GM18507 (cell line): Measurements from ENCODE around the gene LDHB.
"Not testable (repeated sequence)": the region's sequence is repeated elsewhere in the genome, so short reads cannot be mapped to it uniquely, and the experiment has no call there.

ENCODE experiments used
- DNase-seq: peaks from one replicate; pipeline ENCODE4 v3.0.0; 2011; ENCODE audit warnings: low read depth; ENCODE audit not compliant: insufficient read length; ENCODE audit errors: extremely low spot score
- FAIRE-seq: peaks from 2 replicates; lab custom pipeline; 2011; peaks lifted over from hg19 to GRCh38; lab: Jason Lieb, UNC

LDHB gene

DNA sequence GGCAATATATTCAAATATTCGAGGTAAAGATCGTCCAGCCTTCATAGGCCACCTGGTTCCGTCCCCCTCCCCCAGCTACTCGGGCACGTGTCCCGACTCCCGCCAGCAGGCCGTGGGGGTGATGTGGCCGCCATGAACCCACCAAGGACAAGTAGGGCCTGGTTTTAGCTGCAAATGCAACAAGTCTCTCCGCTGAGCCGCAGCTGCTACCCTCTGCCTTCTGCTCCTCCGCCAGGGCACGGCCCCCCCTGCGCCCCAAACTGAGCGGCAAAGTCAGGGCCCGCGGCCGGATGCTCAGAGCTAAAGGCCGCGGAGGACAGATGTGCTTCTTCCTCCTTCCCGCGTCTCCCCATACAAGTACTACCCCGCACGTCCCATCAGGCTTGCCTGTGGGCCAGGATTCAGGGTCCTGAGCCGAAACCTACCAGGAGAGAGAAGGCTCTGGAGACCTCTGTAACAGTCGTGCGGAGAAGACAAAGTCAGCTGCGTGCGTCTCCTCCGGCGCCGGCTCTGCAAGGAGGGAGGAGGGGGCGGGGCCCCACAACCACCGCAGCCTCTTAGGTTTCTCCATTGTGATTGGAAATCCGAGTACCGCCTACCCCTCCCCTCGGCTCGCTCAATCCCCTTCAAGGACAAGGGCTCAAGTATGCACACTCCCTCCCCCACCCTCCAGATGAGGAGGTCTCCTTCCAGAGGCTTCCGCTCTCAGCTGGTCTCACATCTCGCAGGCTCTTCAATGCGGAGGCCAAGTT lies at the start of gene LDHB:
Gene LDHB (minus strand): TSS at position 517 of the 752 bp plus-strand sequence. CDS start 3,171 bp downstream, outside the sequence.
- FAIRE-seq (peak; percentile 98), DNase-seq (peak; percentile 70)

DNA sequence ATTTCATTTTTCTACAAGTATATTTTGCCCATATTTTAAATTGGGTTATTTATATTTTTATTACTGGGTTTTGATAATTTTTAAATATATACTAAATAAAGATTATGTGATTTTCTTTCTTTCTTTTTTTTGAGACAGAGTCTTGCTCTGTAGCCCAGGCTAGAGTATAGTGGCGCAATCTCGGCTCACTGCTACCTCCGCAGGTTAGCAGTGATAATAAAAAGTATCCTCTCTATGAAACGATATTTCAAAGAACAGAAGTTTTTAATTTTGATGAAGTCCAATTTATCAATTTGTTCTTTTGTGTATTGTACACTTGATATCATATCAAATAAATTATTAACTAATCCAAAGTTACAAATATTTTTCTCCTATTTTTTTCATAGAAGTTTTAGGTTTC lies 47.2 kb upstream of the LDHB start:
- FAIRE-seq (no peak), DNase-seq (no peak)

DNA sequence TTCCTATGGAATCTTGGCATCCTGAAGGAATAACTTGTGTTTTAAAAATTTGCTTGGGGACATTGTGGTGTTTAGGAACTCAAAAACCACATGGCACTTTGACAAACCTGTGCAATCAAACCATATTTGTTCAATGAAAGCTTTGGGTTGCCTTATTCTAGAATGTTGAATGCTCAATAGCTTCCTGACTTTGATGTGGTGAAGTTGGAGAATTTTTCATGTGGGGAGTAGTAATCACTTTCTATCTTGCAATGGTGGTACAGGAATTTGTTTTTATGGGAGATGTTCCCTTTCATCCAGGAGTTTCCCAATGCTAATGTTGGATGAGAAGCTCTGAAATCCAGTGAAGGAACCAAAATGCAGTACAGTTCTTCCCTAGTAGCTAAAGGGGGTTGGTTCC lies 42.2 kb upstream of the LDHB start:
- no peak for DNase-seq
- FAIRE-seq = no peak

DNA sequence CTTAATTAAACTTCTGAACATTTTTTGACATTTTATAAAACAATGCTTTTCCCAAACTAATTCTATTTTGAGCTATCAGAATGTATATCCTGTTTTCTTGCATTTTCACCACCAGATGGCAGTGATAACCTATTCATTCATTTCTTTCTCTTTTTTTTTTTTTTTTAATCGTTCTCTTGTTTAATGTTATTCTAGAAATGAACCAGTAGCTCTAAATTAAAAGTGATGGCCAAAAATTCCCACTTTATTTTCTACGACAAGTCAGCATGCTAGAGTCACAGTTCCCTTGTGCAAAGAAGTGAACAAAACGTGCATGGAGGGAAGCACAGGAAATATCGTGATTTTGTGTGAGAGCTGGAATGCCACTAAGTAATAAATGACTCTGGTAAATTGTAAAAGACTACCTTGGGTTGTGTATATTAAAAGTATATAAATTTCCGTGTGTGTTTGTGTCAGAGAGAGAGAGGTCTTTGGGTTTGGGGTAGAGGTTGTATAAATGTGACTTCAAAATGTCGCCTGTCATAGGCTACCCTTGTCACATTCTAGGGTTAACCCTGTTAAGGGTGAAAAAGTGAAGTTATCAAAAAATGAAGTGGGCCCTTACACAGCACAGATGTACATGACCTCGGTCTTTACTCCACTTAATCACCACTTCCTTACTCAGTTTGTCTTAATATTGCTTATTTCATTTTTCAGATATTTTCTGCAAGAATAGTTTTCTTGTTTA lies 40.4 kb upstream of the LDHB start:
- no peak for FAIRE-seq
- DNase-seq = no peak

DNA sequence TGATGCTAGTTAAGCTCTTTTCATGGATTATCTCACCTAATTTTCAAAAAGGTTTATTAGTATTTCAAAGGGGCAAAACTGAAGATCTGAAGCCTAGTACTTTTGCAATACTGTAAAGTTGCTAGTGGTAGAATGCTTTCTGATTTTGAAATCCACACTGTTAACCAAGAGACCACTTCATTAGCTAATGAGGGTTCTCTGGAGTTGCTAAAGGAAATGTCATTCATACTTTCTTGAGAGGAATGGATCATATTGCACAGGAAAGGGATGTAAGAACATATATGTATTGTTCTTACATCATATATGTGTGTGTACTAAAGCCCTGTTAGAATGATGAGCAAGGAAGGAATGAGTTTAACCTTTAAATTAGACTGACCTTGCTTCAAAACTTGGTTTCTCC lies 39.0 kb upstream of the LDHB start:
- FAIRE-seq (no peak), DNase-seq (no peak)

DNA sequence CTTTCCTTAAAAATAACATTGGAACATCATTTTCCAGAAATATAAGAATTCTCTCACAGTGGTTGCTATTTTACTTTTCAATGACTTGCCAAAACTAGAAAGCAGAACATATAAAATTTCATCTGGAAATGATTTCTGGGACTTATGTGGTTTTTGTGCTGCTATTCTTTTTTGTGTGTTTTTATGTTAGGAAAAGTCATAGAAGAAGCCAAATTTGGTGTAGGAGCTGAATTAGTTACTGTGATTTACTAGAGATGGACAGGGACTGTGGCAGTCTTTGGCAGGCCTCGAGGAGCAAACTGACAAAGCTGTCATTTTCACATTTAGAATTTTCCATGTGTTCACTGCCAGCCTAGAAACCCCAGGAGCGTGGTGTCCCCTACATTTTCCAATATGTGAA lies 38.3 kb upstream of the LDHB start:
- FAIRE-seq = no peak
- DNase-seq = no peak

DNA sequence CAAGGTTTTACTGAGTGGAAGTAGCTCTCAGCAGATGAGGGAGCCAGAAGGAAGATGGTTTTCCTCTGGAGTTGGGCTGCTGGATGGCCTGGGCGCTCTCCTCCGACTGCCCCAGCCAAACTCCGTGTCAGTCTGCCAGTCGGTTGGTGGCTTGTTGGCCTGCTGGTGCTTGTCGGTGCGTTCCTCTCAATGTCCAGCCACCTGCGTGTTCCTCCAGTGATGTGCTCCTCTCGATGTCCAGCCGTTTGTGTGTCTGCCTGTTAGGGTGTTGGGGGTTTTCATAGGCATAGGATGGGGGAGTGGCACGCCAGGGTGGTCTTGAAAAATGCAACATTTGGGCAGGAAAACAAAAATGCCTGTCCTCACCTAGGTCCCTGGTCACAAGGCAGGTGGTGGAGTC lies 37.0 kb upstream of the LDHB start:
- FAIRE-seq (no peak), DNase-seq (no peak)

DNA sequence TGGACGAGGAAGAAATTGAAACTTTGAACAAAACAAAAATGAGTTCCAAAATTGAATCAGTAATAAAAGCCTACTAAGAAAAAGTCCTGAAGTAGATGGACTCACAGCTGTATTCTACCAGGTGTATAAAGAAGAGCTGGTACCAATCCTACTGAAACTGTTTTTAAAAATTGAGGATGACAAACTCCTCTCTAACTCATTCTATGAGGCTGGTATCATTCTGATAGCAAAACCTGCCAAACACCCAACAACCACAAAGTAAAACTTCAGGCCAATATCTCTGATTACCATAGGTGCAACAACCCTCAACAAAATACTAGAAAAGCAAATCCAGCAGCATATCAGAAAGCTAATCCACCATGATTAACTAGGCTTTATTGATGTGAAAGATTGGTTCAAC lies 33.9 kb upstream of the LDHB start:
- no peak for FAIRE-seq
- DNase-seq = no peak

DNA sequence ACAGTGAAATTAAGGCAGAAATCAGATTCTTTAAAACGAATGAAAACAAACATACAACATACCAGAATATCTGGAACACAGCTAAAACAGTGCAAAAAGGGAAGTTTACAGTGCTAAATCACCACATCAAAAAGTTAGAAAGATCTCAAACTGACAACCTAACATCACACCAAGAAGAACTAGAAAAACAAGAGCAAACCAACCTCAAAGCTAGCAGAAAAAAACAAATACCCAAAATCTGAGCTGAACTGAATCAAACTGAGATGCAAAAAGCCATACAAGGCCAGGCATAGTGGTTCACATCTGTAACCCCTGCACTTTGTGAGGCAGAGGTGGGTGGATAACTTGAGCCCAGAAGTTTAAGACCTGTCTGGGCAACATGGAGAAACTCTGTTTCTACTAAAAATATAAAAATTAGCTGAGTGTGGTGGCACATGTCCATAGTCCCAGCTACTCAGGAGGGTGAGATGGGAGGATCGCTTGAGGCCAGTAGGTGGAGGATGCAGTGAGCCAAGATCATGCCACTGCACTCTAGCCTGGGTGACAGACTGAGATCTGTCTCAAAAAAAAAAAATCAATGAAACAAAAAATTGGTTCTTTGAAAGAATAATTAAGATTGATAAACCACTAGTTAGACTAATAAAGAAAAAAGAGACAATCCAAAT lies 33.2 kb upstream of the LDHB start:
- FAIRE-seq = no peak
- DNase-seq = no peak

DNA sequence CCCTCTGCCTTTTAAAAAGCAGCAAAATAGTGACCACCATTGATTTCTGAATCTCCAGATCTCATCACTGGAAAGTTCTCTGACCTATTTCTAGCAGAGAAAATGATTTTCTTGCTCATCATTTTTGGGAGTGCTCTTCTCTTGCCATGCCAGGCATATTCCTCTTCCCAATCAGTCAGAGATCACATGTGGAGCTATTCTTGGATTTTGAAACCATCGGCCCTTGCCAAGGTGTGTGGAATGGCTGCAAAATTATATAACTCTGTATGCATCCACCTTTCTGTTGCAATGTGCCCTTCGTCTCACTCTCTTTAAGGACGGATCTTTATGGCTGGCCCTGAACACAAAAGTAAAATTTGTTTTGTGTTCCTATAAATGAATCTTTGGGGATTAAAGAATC lies 25.5 kb upstream of the LDHB start:
- FAIRE-seq (no peak), DNase-seq (no peak)

DNA sequence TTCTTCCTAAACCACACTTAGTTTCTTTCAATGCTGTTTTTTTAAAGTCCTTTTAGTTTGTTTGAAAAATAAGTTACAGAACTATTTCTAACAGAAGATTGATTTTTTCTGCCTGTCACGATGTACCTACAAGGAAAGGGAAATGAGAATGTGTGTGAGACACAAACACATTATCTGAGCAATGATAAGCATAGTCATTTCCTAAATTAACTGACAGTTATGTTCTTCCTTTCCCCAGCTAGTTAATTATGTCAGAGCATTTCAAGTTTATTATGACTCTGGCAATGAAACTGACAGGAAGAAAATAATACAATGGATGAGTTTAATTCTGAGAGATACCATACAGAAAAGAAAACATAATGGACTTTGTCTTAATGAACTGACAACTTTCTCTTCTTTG lies 21.3 kb upstream of the LDHB start:
- no peak for FAIRE-seq

DNA sequence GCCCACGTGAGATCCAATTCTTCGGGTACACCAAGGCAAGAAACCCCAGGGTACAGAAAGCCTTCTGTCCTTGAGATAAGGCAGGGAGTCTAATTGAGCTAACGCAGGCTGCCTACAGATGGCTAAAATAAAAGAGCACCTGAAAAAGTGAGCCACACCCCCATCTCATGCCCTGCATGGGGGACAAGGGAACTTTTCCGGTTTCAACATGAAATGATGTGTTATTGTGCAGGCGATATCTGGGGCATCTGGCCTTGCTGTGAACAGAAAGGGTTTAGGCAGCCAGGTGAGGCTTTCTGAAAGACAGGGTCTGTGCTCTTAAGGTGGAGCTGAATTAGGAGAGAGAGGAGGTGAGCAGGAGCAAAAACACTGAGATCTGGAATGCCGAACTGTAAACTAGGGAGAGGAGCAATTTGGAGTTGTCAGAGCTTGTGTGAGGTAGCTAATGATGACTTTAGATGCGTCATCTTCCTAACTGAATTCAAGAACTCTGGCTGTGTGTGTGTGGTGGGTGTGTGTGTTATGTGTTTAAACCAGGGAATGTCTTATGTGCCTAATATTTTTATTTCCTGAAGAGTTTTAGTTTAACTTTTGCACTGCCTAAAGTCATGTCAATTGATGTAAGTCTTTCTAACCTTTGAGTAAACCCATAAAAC lies 20.1 kb upstream of the LDHB start:
- no peak for FAIRE-seq

More for the DNA sequence above, 21.3 kb upstream of the LDHB start:
- DNase-seq = no peak

DNA sequence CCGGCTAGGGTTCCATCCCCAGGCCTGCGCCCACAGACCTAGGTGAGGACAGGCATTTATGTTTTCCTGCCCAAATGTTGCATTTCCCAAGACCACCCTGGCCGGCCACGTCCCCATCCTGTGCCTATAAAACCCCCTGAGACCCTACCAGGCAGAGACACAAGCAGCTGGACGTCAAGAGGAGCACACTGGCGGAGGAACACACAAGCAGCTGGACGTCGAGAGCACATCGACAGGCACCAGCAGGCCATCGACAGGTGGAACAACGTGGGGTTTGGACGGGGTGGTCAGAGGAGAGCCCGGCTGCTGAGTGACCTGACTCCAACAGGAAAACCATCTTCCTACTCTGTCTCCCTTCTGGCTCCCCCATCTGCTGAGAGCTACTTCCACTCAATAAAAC lies 19.6 kb upstream of the LDHB start:
- no peak for DNase-seq
- no peak for FAIRE-seq

More for the DNA sequence above, 20.1 kb upstream of the LDHB start:
- no peak for DNase-seq

DNA sequence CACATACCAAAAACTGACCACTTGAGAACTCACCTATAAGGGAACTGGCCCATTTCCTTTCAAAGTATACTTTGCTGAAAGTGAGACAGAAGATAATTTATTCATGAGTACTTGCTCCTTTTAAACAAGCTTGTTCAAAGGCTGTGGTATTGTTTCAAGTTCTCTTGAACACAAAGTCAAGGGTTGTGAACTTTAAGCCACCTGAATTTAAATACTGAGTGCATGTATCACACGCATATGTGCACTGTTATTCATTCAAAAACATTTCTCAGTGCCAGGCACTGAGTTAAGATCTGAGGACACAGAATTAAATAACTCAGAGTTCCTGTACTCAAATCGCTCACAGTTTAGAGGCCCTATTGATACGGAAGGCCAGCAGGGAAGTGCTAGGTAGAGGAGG lies 19.1 kb upstream of the LDHB start:
- FAIRE-seq = no peak

DNA sequence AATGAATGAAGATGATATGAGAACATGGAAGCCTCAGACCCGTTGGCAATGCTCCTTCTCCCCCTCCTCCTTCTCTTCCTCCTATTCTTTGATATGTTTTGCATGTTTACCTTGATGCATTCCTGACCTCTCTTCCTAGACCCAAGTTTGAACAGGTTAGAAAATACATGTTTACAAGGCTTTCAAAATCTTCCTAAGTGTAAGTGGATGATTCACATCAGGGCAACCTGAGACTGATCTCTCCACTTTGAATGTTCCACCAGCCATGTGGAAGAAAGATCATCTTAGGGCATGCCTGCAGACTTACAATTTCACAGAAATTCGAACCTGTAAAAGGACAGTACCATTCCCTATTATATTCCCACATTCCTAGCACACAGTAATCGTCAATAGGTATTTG lies 18.0 kb upstream of the LDHB start:
- FAIRE-seq (no peak), DNase-seq (no peak)

More for the DNA sequence above, 19.1 kb upstream of the LDHB start:
- no peak for DNase-seq

DNA sequence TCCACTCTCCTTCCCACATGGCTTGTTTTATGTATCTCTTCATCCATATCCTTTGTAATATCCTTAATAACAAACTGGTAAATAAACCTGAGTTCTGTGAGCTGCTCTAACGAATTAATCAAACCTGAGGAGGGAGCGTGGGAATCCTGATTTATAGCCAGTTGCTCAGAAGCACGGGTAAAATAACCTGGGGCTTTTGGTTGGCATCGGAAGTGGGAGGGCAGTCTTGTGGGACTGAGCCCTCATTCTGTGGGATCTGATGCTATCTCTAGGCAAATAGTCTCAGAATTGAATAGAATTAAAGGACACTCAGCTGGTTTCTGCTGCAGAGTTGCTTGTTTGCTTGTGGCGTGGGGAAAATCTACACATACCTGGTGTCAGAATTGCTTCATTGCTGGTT lies 17.5 kb upstream of the LDHB start:
- no peak for DNase-seq
- FAIRE-seq = no peak

DNA sequence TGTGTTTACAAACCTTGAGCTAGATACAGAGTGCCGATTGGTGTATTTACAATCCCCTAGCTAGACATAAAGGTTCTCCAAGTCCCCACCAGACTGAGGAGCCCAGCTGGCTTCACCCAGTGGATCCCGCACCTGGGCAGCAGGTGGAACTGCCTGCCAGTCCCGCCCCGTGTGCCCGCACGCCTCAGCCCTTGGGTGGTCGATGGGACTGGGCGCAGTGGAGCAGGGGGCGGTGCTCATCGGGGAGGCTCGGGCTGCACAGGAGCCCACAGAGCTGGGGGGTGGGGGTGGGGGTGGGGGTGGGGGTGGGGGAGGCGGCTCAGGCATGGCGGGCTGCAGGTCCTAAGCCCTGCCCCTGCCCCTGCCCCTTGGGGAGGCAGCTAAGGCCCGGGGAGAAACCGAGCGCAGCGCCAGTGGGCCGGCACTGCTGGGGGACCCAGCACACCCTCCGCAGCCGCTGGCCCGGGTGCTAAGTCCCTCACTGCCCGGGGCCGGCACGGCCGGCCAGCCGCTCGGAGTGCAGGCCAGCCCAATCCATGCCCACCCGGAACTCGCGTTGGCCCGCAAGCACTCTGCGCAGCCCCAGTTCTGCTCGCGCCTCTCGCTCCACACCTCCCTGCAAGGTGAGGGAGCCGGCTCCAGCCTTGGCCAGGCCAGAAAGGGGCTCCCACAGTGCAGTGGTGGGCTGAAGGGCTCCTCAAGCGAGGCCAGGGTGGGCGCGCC lies 16.3 kb upstream of the LDHB start:
- FAIRE-seq, DNase-seq: not testable (repeated sequence)

DNA sequence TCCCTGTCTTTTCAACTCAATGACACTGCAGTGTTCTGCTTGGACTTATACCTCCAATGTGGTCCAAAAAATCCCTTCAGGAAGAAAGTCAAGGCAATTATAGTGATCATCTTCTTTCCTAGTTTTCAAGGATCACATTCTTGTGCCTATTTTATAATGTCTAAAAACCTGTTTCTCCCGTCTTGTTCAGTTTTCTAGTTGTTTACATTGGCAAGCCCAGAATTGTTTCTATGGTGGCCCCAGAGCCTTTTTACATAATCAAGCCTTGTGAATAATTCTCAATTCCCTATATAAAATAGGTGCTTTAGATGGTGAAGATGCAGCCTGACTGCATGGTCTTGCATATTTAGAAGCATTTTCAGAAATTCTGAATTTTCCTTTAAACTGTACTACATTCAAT lies 14.5 kb upstream of the LDHB start:
- no peak for FAIRE-seq
- no peak for DNase-seq

DNA sequence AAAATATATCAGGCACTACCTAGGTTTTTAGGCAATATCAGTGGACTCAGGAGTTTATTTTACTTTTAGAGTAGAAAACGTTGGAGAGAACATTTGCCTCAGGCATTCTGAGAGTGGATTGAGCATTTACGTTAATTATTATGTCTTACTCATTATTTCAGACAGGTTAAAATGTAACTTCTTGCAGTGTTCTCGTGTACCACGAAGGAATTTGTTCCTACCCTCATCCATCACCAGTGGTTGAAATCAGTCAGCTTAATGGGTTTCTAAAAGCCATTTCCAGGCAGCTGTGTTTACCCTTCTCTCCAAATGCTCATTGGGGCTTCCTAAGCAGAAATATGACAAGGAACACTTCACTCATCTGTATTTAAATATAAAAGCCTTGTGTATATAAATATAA lies 9.1 kb upstream of the LDHB start:
- DNase-seq (no peak), FAIRE-seq (no peak)
